Endodermal cell (in vitro differentiated cells): ENCODE measurements around the gene GPR183. TPM values are rescaled to one million over a fixed set of nuclear protein-coding genes. Genes with fewer than 3 reads are reported as not detected.

Source experiments
- DNase-seq: peaks from one replicate; pipeline ENCODE4 v3.0.0-alpha.2; 2017
- H3K27ac ChIP-seq: 2 replicates; pipeline ENCODE4 v1.5.1; 2013; ENCODE audit warnings: mild to moderate bottlenecking, low read depth, low read length, moderate library complexity
- H3K27me3 ChIP-seq: 2 replicates; pipeline ENCODE4 v1.6.1; 2013; ENCODE audit warnings: mild to moderate bottlenecking, low read length, moderate library complexity; ENCODE audit not compliant: insufficient read depth, control insufficient read depth, poor library complexity, severe bottlenecking
- H3K36me3 ChIP-seq: 2 replicates; pipeline ENCODE4 v1.7.0; 2013; ENCODE audit warnings: mild to moderate bottlenecking, low read length, moderate library complexity; ENCODE audit not compliant: control insufficient read depth, insufficient read depth
- H3K4me1 ChIP-seq: one replicate; pipeline ENCODE4 v1.7.0; 2013; ENCODE audit warnings: low read length; ENCODE audit not compliant: control insufficient read depth, insufficient read depth
- H3K4me3 ChIP-seq: 2 replicates; pipeline ENCODE4 v1.5.1; 2013; ENCODE audit warnings: mild to moderate bottlenecking, low read length, moderate library complexity
- H3K9ac ChIP-seq: 2 replicates; pipeline ENCODE4 v1.6.1; 2013; ENCODE audit warnings: mild to moderate bottlenecking, low read length, moderate library complexity; ENCODE audit not compliant: poor library complexity, severe bottlenecking; ENCODE audit errors: extremely low read depth
- H3K9me3 ChIP-seq: 2 replicates; pipeline ENCODE4 v1.6.1; 2013; ENCODE audit warnings: mild to moderate bottlenecking, low read length, moderate library complexity; ENCODE audit not compliant: control insufficient read depth
- H3K27ac Mint-ChIP-seq: 2 replicates; pipeline ENCODE4 v1.8.0; 2020; ENCODE audit warnings: mixed read lengths
- H3K27me3 Mint-ChIP-seq: 2 replicates; pipeline ENCODE4 v1.8.0; 2021; ENCODE audit warnings: mild to moderate bottlenecking, mixed read lengths; ENCODE audit not compliant: insufficient read depth
- H3K36me3 Mint-ChIP-seq: 2 replicates; pipeline ENCODE4 v1.8.0; 2020; ENCODE audit warnings: low read depth, mixed read lengths
- H3K4me1 Mint-ChIP-seq: 2 replicates; pipeline ENCODE4 v1.8.0; 2020; ENCODE audit warnings: mixed read lengths
- H3K4me3 Mint-ChIP-seq: 2 replicates; pipeline ENCODE4 v1.8.0; 2020; ENCODE audit warnings: mild to moderate bottlenecking, moderate library complexity, mixed read lengths
- H3K9me3 Mint-ChIP-seq: 2 replicates; pipeline ENCODE4 v1.8.0; 2020; ENCODE audit warnings: mild to moderate bottlenecking, mixed read lengths
- CTCF ChIP-seq: fragments of 200-600 bp; sonication (generic); conservative IDR thresholded peaks from 2 replicates; pipeline ENCODE4 v1.5.0; 2021; ENCODE audit warnings: antibody characterized with exemption, mild to moderate bottlenecking
- WGBS, 2 experiments: methylation state at CpG; one replicate each; pipeline versions ENCODE4 v1.1.5 to v1.1.7; 2013; ENCODE audit warnings: missing lambda C conversion rate in 2 of 2, mixed read lengths in 1 of 2; ENCODE audit not compliant: insufficient coverage in 1 of 2, insufficient read length in 1 of 2; 5-methylcytosine and 5-hydroxymethylcytosine counted together
- total RNA-seq, 2 donors: library from RNA; stranded (reverse); fragmentation: NEBNext Ultra II Directional in 1 of 2; extraction: Animal tissue kit (Norgen Biotek cat#: 25700) in 1 of 2; gene quantifications; 2 replicates in 1 of 2; 3 replicates in 1 of 2; pipeline ENCODE4 v1.2.1, GENCODE V29; 2021

Gene GPR183
- total RNA-seq, 2 donors from 2014 or later, result 0.62 TPM; not detected in 1

- Histone ChIP-seq H3K9ac (no peak overlapping the region), H3K27ac (no peak overlapping the region), H3K4me3 (no peak overlapping the region), H3K27me3 (no peaks in the 10 kb centered on the region), H3K9me3 (no peaks in the 10 kb centered on the region), H3K36me3 (peaks cover 18% of the 10 kb centered on the region), H3K4me1 (no peaks in the 10 kb centered on the region)
- no peaks in the 10 kb centered on the region for H3K36me3 Mint-ChIP-seq
- no peak overlapping the region for H3K27ac Mint-ChIP-seq
- H3K27me3 Mint-ChIP-seq, result no peaks in the 10 kb centered on the region
- H3K4me3 Mint-ChIP-seq, result no peak overlapping the region
- no peak for TF ChIP-seq CTCF
- DNase-seq, result no peak
- WGBS, 2 experiments, result 90% methylated on average over 2 to 4 of the region's 4 CpGs
- H3K4me1 Mint-ChIP-seq, result peaks cover 13% of the 10 kb centered on the region
- no peaks in the 10 kb centered on the region for H3K9me3 Mint-ChIP-seq
Observed at GRCh38 chr13:99296398-99296797, 10.8 kb downstream of the GPR183 start.

- no peaks in the 10 kb centered on the region for H3K9me3 Mint-ChIP-seq
- no peak for TF ChIP-seq CTCF
- H3K4me1 Mint-ChIP-seq, result peaks cover 13% of the 10 kb centered on the region
- H3K27me3 Mint-ChIP-seq, result no peaks in the 10 kb centered on the region
- no peaks in the 10 kb centered on the region for H3K4me1 ChIP-seq
- WGBS, 2 experiments, result 96 to 99% methylated on average over 11 to 12 of the region's 12 CpGs
- H3K9me3 ChIP-seq, result no peaks in the 10 kb centered on the region
- no peak for DNase-seq
- no peak overlapping the region for H3K27ac ChIP-seq
- H3K36me3 ChIP-seq, result peaks cover 18% of the 10 kb centered on the region
- no peak overlapping the region for H3K4me3 Mint-ChIP-seq
- H3K9ac ChIP-seq, result no peak overlapping the region
- H3K4me3 ChIP-seq, result no peak overlapping the region
- no peaks in the 10 kb centered on the region for H3K36me3 Mint-ChIP-seq
- no peaks in the 10 kb centered on the region for H3K27me3 ChIP-seq
- H3K27ac Mint-ChIP-seq, result no peak overlapping the region
Observed at GRCh38 chr13:99295488-99296252, 11.5 kb downstream of the GPR183 start.

- Histone ChIP-seq H3K4me3 (no peak overlapping the region), H3K27ac (no peak overlapping the region), H3K9me3 (no peaks in the 10 kb centered on the region), H3K9ac (no peak overlapping the region), H3K36me3 (peaks cover 21% of the 10 kb centered on the region), H3K4me1 (no peaks in the 10 kb centered on the region), H3K27me3 (no peaks in the 10 kb centered on the region)
- 93 to 97% methylated on average over 5 to 7 of the region's 7 CpGs for WGBS, 2 experiments
- H3K4me3 Mint-ChIP-seq, result no peak overlapping the region
- H3K27ac Mint-ChIP-seq, result no peak overlapping the region
- DNase-seq, result no peak
- TF ChIP-seq CTCF, result no peak
- H3K36me3 Mint-ChIP-seq, result no peaks in the 10 kb centered on the region
- no peaks in the 10 kb centered on the region for H3K9me3 Mint-ChIP-seq
- H3K4me1 Mint-ChIP-seq, result peaks cover 12% of the 10 kb centered on the region
- no peaks in the 10 kb centered on the region for H3K27me3 Mint-ChIP-seq
Observed at GRCh38 chr13:99294958-99295357, 12.2 kb downstream of the GPR183 start.
